C4-2B (cell line): Measurements from ENCODE around the gene FUT4.

Experiments
- H3K27ac ChIP-seq: fragments of 450-650 bp; 2 replicates; pipeline ENCODE4 v1.5.1; 2017
- CTCF ChIP-seq: fragments of 450-650 bp; conservative IDR thresholded peaks from 2 replicates; pipeline ENCODE4 v1.5.1; 2017; ENCODE audit warnings: mild to moderate bottlenecking
- ZFX ChIP-seq: fragments of 450-650 bp; IDR thresholded peaks from 2 replicates; pipeline ENCODE4 v1.6.1; 2017

FUT4 gene

GRCh38 chr11:94593030-94593429 is 49.3 kb downstream of the FUT4 start:
- TF ChIP-seq ZFX = no peak
- TF ChIP-seq CTCF = no peak
- no peak overlapping the region for H3K27ac ChIP-seq

- TF ChIP-seq ZFX (no peak), CTCF (no peak)
- no peak overlapping the region for H3K27ac ChIP-seq
Measured at GRCh38 chr11:94595076-94595475, 51.4 kb downstream of the FUT4 start.

- TF ChIP-seq ZFX (no peak), CTCF (peak; percentile 71)
- no peak overlapping the region for H3K27ac ChIP-seq
Measured at GRCh38 chr11:94597896-94598295, 54.2 kb downstream of the FUT4 start.
